GM12874 (cell line): Measurements from ENCODE around the gene MAPK8.

ENCODE experiments used
- TF ChIP-seq, protein P1 (sequence below): IDR thresholded peaks from 2 replicates; pipeline ENCODE4 v1.5.1; 2011; ENCODE audit warnings: low read depth, mild to moderate bottlenecking, control low read depth, low read length, moderate library complexity; ENCODE audit not compliant: insufficient read depth

The MAPK8 gene

DNA sequence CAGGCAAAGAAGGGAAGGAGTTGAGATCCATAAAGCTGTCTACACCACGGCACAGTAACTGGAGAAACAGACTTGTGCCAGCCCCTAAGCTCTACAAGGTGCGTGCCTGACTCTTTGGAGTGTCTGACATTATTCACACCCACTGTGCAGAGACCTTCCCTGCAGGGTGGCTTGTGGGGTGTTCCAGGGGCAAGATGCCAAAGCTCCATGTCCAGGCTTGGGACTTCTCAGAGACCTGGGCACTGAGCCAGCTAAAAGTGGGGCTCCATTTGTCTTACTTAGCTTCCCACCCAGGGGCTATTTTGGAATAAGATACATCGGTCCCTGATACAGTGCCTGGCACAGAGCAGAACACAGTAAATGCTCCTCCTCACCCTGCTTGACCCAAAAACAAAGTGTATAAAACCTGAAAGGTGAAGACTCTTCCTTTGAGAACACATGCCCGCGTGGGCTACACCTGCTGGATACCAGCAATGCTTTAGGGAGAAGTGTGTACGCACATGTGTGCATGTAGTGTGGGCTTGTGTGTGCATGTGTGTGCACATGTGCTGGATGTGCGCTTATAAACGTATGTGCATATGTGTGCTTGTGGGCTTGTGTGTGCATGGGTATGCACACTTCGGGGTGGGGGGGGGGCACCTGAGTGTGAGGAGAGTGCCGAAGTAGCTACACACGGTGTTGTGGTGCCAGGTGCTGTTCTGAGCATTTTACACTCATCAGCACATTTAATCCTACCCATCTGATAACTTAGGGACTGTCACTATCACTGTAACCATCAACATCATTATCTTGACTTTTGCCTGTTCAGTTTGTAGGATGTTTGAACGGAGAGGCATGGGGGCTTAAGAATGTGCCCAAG lies 155.4 kb downstream of the MAPK8 start:
- TF ChIP-seq, protein P1, sequence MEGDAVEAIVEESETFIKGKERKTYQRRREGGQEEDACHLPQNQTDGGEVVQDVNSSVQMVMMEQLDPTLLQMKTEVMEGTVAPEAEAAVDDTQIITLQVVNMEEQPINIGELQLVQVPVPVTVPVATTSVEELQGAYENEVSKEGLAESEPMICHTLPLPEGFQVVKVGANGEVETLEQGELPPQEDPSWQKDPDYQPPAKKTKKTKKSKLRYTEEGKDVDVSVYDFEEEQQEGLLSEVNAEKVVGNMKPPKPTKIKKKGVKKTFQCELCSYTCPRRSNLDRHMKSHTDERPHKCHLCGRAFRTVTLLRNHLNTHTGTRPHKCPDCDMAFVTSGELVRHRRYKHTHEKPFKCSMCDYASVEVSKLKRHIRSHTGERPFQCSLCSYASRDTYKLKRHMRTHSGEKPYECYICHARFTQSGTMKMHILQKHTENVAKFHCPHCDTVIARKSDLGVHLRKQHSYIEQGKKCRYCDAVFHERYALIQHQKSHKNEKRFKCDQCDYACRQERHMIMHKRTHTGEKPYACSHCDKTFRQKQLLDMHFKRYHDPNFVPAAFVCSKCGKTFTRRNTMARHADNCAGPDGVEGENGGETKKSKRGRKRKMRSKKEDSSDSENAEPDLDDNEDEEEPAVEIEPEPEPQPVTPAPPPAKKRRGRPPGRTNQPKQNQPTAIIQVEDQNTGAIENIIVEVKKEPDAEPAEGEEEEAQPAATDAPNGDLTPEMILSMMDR, result no peak

DNA sequence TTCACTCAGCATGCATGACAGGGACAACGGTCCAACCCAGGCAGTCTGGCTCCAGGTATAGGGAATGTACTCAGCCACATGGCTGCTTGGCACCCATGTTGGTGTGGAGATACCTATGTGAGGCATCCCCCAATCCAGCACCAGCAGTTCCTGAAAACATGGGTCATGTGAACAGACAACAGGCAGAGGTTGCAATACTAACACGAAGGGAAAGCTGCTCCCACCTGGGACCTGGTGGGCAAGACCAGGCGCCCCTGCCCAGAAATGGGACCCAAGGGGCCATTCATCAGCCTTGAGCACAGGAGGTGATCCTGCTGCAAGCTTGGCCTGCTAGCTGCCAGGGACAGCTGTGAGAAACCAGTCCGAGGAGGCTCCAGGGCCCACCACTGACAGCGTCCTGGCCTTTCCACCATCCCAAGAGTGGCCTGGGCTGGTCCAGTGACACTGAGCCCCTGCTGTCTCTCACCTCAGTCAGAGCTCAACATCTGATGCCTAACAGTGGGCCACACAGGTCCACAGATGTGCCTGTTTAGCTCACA lies 156.1 kb downstream of the MAPK8 start:
- TF ChIP-seq, protein P1, result no peak

DNA sequence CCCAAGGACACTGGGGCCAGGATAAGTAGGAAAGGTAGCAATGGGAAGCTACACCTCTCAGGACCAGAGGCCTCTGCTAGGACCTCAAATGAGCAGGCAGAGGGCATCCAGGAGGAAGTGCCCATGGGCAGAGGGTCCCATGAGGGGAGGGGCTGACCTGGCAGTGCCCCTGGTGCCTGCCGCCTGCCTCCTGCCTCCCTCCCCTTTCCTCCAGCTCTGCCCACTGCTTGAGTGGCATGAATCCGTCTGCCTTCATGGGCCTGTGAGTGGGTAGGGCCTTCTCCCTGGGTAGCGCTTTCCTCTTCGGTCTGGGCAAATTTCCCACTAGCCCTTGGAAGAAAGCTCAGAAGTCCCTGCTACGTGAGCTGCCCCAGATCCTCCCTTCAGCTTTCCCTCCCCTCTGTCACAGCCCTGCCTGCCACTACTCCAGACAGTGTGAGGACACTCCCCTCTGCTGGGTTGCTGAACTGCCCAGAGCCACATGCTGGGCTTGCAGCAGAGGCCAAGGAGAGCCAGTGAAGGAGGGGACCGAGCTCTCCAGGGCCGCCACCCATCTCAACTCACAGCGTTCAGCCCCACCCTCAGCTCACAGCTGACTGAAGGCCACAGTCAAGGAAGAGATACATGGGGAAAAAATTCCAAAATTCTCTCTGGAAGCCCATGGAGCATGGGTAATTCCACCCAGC lies 157.0 kb downstream of the MAPK8 start:
- TF ChIP-seq, protein P1, result no peak

DNA sequence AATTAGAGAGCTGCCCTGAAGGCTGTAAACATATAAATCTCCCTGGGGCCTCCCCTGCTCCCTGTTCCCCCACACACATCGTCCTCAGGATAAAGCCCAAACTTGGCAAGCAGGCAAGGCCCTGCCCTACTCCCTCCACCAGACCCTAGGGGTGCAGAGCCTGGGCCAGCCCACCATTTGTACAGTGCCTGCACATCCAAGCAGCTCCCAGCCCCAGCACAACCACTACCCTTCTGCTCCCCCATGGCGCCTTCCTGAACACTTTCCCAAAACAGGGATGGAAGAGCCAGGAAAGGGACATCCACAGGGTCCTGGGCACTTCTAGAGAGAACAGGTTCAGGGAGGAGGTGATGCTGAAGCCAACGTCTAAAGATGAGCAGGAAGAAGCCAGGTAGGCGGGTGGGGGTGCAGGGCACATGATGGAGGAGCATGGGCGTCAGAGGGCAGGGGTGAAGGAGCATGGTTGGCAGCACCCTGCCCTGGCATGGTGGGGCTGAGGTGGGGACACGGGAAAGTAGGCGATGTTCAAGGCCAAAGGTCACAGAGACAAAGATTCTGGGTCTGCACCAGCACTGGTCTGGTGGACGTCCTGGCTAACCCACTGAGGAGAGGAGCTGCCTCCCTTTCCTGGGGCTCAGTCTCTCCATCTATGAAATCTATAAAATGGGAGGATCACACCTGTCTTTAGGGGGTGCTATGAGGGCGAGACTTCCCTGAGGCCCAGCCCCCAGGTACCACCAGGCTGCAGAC lies 157.8 kb downstream of the MAPK8 start:
- TF ChIP-seq, protein P1, result no peak

DNA sequence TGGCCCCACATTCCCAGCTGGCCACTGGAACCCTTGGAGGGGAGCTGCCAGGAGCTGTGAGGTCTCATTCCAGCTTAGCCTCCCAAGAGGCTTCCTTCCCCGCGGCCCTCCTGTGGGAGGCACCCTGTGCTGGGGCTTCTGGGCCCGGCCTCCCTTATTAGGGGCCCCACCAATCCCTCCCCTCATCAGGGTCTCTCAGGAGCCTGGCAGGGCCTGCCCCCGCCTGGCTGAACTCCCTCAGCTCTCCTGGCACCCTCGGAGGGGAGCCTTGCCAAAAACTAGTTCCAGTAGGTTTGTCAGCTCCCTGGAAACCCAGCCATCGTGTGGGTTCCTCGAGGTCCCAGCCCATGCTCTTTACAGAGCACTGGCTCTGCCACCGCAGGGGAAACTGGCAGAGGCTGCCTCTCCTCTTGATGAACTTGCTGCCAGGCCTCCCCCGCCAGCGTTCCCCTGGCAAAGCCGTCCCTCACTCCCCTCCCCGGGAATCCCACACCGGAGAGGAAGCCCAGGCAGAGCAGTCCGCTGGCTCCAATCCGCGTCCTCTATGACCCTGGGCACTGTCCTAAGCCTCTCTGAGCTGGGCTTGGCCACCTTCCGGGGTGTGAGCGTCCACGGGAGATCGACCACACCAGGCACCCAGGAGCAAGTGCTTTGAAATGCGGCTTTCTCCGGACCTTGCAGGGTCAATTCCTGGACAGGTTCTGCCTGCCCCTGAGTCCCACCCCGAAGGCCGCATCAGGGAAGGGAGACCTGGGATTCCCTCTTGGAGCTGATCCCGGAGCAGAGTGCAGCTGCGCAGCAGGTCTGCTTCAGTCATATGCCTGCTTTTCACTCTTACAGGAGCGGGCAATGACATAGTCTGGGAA lies 158.6 kb downstream of the MAPK8 start:
- TF ChIP-seq, protein P1, result no peak

DNA sequence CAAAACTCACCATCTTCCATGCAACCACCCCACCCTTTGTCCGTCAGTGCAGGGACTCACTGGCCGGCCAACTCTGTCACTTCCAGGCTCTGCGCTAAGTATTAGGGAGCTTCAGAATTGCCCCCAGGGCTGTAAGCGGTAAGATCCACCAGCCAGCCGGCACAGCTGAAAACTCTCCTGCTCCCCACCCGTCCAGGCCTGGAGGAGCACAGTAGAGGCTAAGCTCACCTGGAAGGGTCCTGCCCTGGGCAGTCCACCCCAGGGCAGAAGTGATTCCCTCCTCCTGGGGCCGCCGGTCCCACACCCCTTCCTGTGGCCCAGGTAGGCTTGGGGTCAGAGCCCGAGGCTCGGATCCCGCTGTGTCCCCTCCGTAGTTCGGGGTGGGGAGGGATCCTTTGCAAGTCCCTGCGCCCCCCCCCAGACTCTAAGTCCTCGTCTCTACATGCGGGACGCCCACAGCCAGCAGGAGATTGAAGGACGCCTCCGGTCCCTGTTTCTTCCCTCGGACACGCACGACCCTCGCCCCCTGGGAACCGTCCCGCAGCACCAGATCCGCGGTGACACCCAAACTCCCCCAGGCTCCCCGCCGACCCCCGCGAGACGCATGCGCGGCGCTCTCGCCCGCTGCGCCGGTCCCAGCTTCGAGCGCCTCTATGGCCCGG lies 159.5 kb downstream of the MAPK8 start:
- TF ChIP-seq, protein P1, result no peak
